HEK293 (cell line): ENCODE results near the gene FDXACB1.

Source experiments
- EGR2 ChIP-seq: fragments of 450-650 bp; formaldehyde crosslinking; IDR thresholded peaks from 2 replicates; pipeline ENCODE4 v1.5.1; 2016; ENCODE audit warnings: low read depth, missing biosample characterization, missing genetic modification characterization
- KLF1 ChIP-seq: fragments of 450-650 bp; formaldehyde crosslinking; IDR thresholded peaks from 2 replicates; pipeline ENCODE4 v1.5.1; 2016; ENCODE audit warnings: missing biosample characterization, missing genetic modification characterization
- SP2 ChIP-seq: fragments of 450-650 bp; formaldehyde crosslinking; IDR thresholded peaks from 2 replicates; pipeline ENCODE4 v1.5.1; 2016; ENCODE audit warnings: missing biosample characterization, missing genetic modification characterization
- SP3 ChIP-seq: fragments of 450-650 bp; formaldehyde crosslinking; IDR thresholded peaks from 2 replicates; pipeline ENCODE4 v1.5.1; 2016; ENCODE audit warnings: missing biosample characterization, missing genetic modification characterization
- SP7 ChIP-seq: fragments of 450-650 bp; formaldehyde crosslinking; IDR thresholded peaks from 2 replicates; pipeline ENCODE4 v1.5.1; 2016; ENCODE audit warnings: missing biosample characterization, missing genetic modification characterization
- ZFHX2 ChIP-seq: fragments of 450-650 bp; formaldehyde crosslinking; conservative IDR thresholded peaks from 2 replicates; pipeline ENCODE4 v1.5.1; 2016; ENCODE audit warnings: missing biosample characterization, missing genetic modification characterization
- ZFP69B ChIP-seq: fragments of 450-650 bp; formaldehyde crosslinking; IDR thresholded peaks from 2 replicates; pipeline ENCODE4 v1.5.1; 2016; ENCODE audit warnings: missing biosample characterization, missing genetic modification characterization
- ZNF341 ChIP-seq: fragments of 450-650 bp; formaldehyde crosslinking; IDR thresholded peaks from 2 replicates; pipeline ENCODE4; 2016; ENCODE audit warnings: low read depth, missing biosample characterization, missing genetic modification characterization
- ZNF530 ChIP-seq: fragments of 450-650 bp; formaldehyde crosslinking; IDR thresholded peaks from 2 replicates; pipeline ENCODE4 v1.5.1; 2016; ENCODE audit warnings: low read depth, missing biosample characterization, missing genetic modification characterization
- ZNF660 ChIP-seq: fragments of 450-650 bp; IDR thresholded peaks from 2 replicates; pipeline ENCODE4 v1.5.1; 2018; ENCODE audit warnings: missing biosample characterization, mild to moderate bottlenecking, missing genetic modification characterization
- ZNF677 ChIP-seq: fragments of 450-650 bp; IDR thresholded peaks from 2 replicates; pipeline ENCODE4 v1.5.0; 2018; ENCODE audit warnings: missing biosample characterization, mild to moderate bottlenecking, missing genetic modification characterization, moderate library complexity
- ZNF76 ChIP-seq: fragments of 450-650 bp; formaldehyde crosslinking; IDR thresholded peaks from 2 replicates; pipeline ENCODE4; 2016; ENCODE audit warnings: low read depth, missing biosample characterization, missing genetic modification characterization, borderline replicate concordance
- ZNF792 ChIP-seq: fragments of 450-650 bp; formaldehyde crosslinking; IDR thresholded peaks from 2 replicates; pipeline ENCODE4 v1.5.1; 2016; ENCODE audit warnings: missing biosample characterization, missing genetic modification characterization
- ZNF830 ChIP-seq: fragments of 450-650 bp; IDR thresholded peaks from 2 replicates; pipeline ENCODE4 v1.5.0; 2018; ENCODE audit warnings: missing biosample characterization, missing genetic modification characterization, low read depth, mild to moderate bottlenecking, moderate library complexity
- TF ChIP-seq, protein P1 (sequence below): fragments of 450-650 bp; formaldehyde crosslinking; conservative IDR thresholded peaks from 2 replicates; pipeline ENCODE4 v1.5.1; 2016; ENCODE audit warnings: low read depth, missing biosample characterization, missing genetic modification characterization
- TF ChIP-seq, protein P2 (sequence below): fragments of 450-650 bp; formaldehyde crosslinking; IDR thresholded peaks from 2 replicates; pipeline ENCODE4 v1.5.1; 2016; ENCODE audit warnings: missing biosample characterization, missing genetic modification characterization
- TF ChIP-seq, protein P3 (sequence below): fragments of 450-650 bp; formaldehyde crosslinking; IDR thresholded peaks from 2 replicates; pipeline ENCODE4 v1.5.1; 2017; ENCODE audit warnings: missing biosample characterization, missing genetic modification characterization
- TF ChIP-seq, protein P4 (sequence below): fragments of 450-650 bp; formaldehyde crosslinking; IDR thresholded peaks from 2 replicates; pipeline ENCODE4 v1.5.1; 2016; ENCODE audit warnings: missing biosample characterization, missing genetic modification characterization

The FDXACB1 gene

DNA sequence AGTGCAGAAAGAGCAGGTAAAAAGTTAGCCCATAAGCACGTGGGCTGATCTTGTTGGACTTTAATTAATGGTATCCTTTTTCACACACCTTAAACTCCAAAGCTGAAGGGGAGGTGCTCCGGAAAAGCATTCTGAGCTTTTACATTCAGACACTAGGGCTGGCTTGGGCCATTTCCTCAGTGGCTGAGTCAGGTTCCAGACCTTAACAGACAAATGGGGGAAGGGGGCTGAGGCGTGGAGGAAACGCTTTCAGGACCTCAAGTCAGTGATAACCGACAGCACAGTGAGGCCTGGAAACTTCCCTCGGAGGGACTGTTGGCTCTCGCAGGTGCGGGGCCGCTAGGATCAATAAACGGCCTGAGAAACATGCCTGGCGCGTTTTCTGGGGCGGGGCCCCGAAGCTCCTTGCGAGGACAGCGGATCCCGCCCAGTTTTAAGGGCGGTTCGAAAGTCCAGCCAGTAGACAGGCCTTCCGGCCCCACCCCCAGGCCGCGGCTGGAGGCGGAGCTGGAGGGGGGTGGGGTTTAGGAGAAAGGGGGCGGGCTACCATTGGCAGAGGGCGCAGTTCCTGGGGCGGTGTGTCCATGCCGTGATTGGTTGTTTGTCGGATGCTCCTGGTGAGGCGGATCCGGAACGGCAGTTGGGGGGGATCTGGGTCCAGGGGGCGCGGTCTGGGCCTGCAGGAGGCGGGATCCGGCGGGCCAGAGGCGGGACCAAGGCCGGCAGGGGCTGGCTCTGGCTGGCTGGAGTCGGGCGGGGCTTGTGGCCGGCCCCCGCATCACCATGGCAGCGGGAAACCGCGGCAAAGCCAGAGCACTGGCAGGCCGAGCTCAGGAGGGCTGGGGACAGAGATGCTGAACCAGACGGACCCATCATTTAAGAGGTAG lies 47.8 kb upstream of the FDXACB1 start (continued):
- TF ChIP-seq, protein P1, sequence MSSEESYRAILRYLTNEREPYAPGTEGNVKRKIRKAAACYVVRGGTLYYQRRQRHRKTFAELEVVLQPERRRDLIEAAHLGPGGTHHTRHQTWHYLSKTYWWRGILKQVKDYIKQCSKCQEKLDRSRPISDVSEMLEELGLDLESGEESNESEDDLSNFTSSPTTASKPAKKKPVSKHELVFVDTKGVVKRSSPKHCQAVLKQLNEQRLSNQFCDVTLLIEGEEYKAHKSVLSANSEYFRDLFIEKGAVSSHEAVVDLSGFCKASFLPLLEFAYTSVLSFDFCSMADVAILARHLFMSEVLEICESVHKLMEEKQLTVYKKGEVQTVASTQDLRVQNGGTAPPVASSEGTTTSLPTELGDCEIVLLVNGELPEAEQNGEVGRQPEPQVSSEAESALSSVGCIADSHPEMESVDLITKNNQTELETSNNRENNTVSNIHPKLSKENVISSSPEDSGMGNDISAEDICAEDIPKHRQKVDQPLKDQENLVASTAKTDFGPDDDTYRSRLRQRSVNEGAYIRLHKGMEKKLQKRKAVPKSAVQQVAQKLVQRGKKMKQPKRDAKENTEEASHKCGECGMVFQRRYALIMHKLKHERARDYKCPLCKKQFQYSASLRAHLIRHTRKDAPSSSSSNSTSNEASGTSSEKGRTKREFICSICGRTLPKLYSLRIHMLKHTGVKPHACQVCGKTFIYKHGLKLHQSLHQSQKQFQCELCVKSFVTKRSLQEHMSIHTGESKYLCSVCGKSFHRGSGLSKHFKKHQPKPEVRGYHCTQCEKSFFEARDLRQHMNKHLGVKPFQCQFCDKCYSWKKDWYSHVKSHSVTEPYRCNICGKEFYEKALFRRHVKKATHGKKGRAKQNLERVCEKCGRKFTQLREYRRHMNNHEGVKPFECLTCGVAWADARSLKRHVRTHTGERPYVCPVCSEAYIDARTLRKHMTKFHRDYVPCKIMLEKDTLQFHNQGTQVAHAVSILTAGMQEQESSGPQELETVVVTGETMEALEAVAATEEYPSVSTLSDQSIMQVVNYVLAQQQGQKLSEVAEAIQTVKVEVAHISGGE = no peak
- TF ChIP-seq ZFP69B (tag by site-specific recombination) (no peak), ZFHX2 (tag by site-specific recombination) (peak; percentile 43), SP3 (tag by site-specific recombination) (peak; percentile 83), ZNF341 (tag by site-specific recombination) (peak; percentile 88), ZNF792 (tag by site-specific recombination) (no peak), ZNF830 (tag by site-specific recombination) (no peak), ZNF660 (no peak), KLF1 (peak; percentile 63), ZNF76 (tag by site-specific recombination) (peak; percentile 78), ZNF677 (tag by site-specific recombination) (peak; percentile 98), ZNF530 (tag by site-specific recombination) (no peak), SP7 (tag by site-specific recombination) (0 out of 2 replicates have a peak, but pooled peaks have one; percentile 26), EGR2 (tag by site-specific recombination) (0 out of 2 replicates have a peak, but pooled peaks have one; percentile 10), SP2 (tag by site-specific recombination) (peak; percentile 85)
- TF ChIP-seq, protein P2, sequence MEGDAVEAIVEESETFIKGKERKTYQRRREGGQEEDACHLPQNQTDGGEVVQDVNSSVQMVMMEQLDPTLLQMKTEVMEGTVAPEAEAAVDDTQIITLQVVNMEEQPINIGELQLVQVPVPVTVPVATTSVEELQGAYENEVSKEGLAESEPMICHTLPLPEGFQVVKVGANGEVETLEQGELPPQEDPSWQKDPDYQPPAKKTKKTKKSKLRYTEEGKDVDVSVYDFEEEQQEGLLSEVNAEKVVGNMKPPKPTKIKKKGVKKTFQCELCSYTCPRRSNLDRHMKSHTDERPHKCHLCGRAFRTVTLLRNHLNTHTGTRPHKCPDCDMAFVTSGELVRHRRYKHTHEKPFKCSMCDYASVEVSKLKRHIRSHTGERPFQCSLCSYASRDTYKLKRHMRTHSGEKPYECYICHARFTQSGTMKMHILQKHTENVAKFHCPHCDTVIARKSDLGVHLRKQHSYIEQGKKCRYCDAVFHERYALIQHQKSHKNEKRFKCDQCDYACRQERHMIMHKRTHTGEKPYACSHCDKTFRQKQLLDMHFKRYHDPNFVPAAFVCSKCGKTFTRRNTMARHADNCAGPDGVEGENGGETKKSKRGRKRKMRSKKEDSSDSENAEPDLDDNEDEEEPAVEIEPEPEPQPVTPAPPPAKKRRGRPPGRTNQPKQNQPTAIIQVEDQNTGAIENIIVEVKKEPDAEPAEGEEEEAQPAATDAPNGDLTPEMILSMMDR = no peak
- TF ChIP-seq, protein P3, sequence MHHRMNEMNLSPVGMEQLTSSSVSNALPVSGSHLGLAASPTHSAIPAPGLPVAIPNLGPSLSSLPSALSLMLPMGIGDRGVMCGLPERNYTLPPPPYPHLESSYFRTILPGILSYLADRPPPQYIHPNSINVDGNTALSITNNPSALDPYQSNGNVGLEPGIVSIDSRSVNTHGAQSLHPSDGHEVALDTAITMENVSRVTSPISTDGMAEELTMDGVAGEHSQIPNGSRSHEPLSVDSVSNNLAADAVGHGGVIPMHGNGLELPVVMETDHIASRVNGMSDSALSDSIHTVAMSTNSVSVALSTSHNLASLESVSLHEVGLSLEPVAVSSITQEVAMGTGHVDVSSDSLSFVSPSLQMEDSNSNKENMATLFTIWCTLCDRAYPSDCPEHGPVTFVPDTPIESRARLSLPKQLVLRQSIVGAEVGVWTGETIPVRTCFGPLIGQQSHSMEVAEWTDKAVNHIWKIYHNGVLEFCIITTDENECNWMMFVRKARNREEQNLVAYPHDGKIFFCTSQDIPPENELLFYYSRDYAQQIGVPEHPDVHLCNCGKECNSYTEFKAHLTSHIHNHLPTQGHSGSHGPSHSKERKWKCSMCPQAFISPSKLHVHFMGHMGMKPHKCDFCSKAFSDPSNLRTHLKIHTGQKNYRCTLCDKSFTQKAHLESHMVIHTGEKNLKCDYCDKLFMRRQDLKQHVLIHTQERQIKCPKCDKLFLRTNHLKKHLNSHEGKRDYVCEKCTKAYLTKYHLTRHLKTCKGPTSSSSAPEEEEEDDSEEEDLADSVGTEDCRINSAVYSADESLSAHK = peak; percentile 81
- TF ChIP-seq, protein P4, sequence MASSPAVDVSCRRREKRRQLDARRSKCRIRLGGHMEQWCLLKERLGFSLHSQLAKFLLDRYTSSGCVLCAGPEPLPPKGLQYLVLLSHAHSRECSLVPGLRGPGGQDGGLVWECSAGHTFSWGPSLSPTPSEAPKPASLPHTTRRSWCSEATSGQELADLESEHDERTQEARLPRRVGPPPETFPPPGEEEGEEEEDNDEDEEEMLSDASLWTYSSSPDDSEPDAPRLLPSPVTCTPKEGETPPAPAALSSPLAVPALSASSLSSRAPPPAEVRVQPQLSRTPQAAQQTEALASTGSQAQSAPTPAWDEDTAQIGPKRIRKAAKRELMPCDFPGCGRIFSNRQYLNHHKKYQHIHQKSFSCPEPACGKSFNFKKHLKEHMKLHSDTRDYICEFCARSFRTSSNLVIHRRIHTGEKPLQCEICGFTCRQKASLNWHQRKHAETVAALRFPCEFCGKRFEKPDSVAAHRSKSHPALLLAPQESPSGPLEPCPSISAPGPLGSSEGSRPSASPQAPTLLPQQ (tag by site-specific recombination) = 0 out of 2 replicates have a peak, but pooled peaks have one; percentile 18
